Left kidney (tissue), 2 donors: ENCODE results near the gene MYL6B. TPM values are rescaled to one million over a fixed set of nuclear protein-coding genes. Genes with fewer than 3 reads are reported as not detected.
"Not testable (repeated sequence)": the region's sequence is repeated elsewhere in the genome, so short reads cannot be mapped to it uniquely, and the experiment has no call there.

Experiments used
- DNase-seq: peaks from one replicate; pipeline ENCODE4 v3.0.0-alpha.2; 2013
- polyA plus RNA-seq: library from polyadenylated mRNA; unstranded; fragments of 120-200 nt; gene quantifications from one replicate; pipeline ENCODE4 v1.2.1, GENCODE V29; 2013; ENCODE audit not compliant: insufficient read length

MYL6B gene
- polyA plus RNA-seq, 1 donor: 155 TPM

DNA sequence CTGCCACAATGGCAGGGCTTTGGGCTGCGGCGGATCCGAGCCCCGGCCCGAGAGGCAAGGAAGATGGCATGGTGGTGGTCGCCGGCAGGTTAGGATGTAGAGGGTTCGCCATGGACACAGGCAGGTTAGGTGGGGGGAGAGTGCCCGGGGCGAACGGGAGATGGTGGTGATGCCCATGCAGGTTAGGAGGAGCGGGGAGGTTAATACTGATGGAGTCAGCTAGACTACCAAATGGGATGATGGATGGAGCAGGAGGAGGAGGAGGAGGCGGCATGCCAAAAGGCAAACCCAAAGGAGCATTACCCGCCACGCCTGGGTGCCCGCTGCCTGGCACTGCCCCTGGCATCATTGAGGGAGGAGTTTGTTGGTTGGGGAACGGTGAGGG lies 11.9 kb downstream of the MYL6B start:
- no peak for DNase-seq

DNA sequence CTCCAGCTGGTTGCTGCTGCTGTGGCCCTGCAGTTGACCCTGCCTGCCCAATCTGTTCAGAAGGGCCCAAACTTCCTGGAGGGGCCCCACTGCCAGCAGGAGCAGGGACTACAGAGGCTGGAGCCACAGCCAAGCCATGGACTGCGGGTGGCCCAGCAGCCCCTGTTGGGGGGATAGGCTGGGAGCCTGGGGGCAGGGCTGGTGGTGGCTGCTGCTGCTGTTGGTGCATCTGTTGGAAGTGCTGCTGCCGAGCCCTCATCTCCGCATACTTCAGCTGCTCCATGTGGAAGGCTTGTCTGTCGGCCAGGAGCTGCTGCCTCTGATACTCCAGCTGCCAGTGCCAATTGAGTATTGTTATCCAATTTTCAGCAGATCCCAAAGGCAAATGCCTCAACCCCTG lies 13.0 kb downstream of the MYL6B start:
- DNase-seq: no peak

DNA sequence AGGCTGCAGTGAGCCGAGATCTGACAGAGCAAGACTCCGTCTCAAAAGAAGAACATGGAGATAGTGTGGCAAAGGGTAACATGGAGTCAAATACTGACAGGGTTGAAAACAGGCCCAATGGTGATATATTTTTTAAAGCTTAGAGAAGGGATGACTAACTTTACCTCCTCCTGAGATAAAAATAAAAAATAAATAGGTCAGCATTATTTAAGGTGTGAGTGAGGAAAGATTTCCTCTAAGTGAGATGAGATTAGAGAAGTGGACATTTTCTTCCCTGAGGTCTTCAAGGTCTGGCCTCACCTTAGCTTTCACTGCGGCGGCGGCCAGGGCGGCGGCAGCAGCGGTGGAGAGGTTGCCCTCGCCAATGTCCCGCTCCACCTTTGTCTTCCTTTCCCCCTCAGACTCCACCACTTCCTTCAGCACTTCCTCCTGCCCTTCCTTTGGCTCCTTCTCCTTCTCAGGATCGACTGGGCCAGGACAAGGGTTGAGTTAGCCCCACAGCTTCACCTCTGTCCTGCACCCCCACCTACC lies 16.9 kb downstream of the MYL6B start:
- DNase-seq: no peak

DNA sequence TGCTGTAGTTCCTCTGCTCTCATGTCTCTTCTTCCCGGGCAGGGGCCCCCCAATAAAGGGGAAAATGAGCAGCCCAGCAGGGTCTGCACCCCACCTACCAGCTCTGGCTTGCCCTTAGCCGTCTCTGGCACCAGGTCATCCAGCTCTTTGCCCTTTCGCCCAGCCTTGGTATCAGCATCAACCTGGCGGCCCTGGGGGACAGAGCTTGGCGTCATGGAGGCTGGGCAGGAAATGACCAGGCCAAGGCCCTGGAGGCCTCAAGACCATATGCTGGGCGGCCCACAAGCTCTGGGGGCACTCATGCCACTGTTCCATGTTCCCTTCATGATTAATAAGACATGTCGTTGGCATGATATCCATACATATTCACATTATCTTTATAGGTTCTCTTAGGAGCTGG lies 20.5 kb downstream of the MYL6B start:
- DNase-seq: no peak

DNA sequence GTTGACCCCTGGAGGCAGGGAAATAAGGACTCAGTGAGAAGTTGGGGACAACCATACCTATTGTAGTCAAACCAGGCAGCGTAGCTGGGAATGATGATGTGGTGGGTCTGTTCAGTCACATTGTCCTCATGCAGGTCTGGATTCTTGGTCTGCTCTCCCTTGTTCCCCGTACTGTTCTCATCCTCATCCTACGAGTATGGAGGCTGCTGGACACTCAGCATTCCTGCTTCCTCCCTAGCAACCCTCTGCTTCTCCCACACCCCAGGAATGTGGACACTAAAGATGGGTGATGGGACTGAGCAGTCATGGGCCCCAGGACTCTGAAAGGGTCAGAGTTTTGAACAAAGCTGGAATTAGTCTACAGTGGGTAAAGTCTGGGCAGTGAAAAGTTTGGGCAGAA lies 26.0 kb downstream of the MYL6B start:
- no peak for DNase-seq

DNA sequence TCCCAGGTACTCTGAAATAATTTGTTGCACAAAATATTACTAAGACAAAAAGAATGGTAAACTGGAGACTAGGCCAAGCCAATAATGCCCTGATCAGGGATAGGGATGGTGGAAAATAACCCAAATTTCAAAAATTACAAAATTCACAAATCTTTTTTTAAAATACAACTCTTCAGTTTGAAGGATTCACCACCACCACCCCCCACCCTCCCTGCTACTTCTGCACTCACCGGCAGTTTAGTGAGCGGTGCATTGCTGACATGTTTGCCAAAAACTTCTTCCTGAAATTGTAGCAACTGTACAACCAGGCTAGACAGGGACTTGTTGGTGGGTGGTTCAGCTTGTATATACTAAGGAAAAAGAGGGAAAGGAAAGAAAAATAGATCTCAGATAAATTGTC lies 34.6 kb downstream of the MYL6B start:
- no peak for DNase-seq

DNA sequence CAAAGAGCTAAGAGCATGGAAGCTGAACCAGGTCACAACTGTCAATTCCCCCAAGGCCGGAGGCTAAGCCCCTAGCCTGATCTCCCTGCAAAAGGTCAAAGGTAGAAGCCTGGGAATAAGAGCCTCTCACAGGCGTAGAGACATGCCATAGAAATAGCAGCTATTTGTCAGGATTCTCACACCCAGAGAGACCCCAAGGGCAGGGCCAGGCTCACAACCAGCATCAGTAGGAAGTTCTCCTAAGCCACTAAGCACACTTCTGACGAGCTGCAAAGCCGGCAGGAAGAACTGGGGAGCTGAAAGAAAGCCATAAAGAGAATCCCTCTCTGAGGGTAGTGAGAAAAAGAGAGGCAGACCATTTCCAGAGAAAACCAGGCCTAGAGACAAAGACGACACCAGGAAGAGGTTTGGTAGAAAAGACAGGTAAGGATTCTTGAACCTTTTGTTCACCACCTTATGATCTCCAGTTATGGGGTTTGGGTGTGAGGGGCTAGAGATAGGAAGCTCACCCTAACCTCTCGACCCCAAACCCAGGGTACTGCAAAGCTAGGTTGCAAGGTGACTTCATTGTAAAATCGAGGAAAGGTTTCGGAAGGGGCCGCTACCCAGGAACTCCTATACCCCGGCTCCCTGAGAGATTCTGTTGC lies 35.9 kb downstream of the MYL6B start:
- DNase-seq: no peak

DNA sequence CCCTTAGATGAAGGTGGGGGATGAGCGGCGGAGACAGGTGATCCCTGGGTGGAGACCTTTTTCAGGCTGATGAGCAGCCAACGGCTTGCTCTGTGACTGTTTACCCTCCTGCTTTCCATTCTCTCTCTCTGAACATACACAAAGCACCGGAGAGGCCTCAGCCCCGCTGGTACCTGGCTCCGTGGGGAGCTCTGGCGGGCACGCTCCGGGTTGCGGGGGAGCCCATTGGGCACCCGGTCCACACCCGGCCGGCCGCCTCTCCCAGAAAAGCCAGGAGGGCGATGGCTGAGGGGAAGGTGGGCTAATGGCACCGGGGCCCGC lies 36.4 kb downstream of the MYL6B start:
- DNase-seq: peak; percentile 25

DNA sequence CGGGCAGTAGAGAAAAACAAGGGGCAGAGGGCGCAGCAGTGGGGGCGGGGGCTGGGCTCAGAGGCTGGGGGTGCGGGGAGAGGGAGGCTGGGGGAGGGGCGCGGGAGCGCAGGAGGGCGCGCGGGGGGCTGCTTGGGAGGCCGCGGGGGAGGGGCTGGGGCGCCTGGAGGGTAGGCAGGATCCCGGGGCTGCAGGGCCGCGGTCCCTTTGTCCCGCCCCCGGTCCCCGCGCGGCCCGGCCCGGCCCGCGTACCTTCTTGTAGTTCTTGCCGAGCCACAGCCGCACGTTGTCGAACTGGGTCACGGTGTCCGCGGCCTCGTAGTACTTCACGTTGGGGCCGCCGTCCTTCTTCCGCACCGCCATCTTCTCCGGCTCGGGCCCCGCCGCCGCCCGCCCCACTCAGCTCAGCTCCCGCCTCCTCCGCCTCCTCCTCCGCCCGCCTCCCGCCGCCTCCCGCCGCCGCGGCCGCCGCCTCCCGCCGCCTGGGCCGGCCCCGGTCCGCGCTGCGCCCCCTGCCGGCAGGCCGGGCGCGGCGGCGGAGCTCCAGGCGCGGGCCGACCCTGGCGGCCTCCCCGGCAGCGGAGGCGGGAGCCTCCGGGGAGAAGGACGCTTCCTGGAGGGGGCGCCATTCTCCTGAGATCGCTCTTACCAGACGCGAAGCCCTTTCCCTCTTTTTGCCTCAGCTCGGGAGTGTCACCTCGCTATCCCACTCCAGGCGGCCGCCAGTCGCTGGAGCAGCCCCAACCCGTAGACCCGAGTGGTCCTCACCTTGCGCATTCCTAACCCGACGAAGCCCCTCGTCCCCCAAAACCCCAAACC lies 36.9 kb downstream of the MYL6B start, which contains the start of gene SMARCC2:
TSS of gene SMARCC2 (minus strand) at position 385 of the 819 bp plus-strand sequence. CDS start at position 363, 22 bp downstream.
- DNase-seq: peak; percentile 82

DNA sequence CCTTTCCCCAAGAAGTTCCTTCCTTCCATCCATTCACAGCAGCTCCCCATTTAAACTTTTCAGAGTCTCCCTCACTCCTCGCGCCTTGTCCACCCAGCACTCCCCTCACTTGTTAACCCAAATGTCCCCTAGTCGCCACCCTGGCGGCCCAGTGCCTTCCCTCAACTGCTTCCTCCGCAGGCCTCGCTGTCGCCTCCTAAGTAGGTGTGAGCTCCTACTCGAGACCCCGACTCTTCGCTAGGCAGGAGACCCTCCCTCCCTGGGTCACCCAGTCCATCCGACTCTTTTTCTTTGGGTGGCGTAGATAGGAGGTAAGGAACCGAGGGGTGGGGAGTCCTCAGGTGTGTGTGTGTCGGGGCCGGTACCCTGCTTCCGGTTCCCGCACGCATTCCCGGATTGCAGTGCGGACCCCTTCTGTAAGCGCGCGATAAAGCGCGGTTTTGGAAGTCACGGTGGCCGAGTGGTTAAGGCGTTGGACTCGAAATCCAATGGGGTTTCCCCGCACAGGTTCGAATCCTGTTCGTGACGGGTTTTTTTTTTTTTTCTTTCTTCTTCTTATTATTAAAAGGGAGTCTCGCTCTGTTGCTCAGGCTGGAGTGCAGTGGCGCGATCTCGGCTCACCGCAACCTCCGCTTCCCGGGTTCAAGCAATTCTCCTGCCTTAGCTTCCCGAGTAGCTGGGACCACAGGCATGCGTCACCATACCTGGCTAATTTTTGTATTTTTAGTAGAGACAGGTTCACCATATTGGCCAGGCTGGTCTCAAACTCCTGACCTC lies 37.7 kb downstream of the MYL6B start:
- DNase-seq: peak; percentile 93

DNA sequence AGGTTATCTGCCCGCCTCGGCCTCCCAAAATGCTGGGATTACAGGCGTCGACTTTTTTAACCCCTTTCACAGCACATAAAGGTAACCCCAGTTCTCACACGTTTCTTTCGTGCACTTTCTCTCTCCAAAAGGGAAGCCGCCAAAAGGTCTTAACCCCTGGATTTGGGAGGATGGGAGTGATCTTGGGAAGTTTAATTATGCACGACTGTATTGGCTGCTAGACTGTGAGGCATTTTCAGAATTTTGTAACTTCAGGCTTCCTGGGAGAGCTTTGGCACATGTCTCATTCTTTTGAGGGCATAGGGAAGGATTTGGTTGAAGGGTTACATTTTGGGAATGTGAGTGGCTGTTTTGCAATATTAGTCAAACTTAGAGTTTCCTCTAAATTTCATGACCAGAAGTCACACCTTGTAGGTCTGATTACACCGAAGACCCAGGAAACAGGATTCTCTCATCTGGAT lies 38.3 kb downstream of the MYL6B start:
- no peak for DNase-seq

DNA sequence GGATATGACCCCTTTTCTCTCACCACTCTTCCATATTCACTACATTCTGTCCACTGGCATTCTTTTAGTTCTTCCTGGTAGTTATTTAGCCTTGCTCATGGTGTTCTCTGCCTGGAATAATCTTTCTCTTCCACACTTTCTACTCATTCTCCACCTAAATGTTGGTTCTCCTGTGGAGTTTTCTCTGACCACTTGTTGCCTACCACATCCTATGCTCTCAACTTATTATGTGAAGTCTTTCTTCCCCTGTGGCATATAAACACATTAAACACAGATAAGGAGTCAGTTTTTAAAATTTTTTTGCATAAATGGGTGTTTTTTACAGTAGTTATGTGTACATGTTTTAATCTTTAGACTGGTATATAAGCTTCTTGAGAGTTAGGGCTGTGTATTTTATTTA lies 40.2 kb downstream of the MYL6B start:
- DNase-seq: no peak

DNA sequence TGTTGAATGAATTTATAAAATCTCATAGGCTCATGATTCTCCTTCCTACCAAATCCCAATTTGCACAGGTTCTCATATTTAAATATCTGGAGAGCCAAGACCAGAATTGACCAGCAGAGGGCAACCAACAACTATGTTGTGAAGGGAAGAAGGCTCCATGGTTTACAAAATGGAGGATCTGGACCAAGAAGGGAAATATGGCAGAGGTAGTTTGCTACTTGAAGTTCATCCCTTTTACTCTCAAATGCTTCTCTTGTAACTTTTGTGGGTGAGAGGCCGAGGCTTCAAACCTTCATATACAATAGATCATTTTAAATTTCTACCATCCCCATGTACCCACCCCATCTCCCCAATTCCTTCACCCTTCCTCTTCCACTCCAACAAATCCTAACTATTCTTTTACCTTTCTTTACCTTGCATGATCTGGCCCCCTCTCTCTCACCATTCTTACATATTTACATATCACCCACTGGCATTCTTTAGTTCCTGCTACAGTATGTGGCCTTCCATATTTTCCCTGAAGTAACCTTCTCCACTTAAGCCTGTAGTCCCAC lies 40.7 kb downstream of the MYL6B start:
- peak; percentile 88 for DNase-seq

DNA sequence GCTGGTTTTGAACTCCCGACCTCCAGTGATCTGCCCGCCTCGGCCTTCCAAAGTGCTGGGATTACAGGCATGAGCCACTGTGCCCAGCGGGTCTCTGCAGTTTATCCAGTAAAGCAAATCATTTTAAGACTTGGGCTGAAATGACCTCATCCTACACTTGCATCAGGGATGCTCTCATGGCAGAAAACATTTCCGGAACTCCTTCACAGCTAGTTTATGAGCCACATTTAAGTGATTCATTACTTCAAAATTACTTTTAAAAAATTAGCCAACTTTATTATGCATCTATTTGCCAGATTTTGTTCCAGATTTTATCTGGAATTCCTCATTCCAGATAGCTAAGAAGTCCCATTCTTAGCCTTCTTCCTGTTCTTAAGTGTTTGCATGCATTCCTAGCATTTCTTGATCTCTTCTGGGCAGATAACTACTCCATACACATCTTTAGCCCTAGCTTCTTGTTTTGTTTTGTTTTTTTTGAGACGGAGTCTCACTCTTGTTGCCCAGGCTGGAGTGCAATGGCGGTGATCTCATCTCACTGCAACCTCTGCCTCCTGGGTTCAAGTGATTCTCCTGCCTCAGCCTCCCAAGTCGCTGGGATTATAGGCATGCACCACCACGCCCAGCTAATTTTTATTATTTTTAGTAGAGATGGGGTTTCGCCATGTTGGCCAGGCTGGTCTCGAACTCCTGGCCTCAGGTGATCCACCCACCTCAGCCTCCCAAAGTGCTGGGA lies 44.6 kb downstream of the MYL6B start:
- not testable (repeated sequence) for DNase-seq

DNA sequence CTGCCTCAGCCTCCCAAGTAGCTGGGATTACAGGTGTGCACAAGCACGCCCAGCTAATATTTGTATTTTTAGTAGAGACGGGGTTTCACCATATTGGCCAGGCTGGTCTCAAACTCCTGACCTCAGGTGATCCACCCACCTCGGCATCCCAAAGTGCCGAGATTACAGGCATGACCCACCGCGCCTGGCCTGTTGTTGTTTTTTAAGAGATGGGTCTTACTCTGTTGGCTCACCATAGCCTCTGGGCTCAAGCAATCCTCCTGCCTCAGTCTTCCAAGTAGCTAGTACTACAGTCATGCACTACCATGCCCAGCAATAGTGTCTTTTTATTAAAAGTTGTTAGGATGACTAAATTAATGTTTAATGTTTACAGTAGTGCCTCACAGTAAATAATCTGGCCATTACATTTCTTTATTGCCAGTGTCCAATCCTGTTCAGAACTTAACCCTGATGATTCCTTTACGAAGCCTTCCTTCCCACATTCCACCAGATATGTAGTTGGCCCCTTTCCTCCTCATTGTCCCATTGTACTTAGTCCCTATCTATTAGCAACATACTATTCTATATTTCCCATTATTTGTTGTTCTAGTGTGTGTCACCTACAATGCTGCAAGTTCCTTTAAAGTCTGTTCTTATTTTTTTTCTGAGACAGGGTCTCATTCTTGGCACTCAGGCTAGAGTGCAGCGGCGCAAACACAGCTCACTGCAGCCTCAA lies 45.7 kb downstream of the MYL6B start:
- no peak for DNase-seq

DNA sequence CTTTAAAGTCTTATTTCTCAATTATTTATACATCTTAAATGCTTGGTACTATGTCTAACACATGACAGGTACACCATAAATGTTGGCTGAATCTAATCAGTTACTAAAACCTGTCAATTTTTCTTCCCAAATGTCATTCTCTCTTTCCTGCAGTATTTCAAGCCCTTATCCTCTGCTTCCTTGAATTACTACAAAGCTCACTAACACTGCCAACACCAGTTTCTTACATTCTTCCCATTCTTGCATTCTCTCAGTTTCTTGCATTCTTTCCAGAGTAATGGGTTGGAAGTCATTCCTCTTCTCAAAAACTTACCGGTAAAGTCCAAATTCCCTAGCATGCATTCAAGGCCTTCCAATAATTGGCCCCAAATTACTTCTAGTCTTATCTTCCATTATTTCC lies 46.4 kb downstream of the MYL6B start:
- DNase-seq: no peak

DNA sequence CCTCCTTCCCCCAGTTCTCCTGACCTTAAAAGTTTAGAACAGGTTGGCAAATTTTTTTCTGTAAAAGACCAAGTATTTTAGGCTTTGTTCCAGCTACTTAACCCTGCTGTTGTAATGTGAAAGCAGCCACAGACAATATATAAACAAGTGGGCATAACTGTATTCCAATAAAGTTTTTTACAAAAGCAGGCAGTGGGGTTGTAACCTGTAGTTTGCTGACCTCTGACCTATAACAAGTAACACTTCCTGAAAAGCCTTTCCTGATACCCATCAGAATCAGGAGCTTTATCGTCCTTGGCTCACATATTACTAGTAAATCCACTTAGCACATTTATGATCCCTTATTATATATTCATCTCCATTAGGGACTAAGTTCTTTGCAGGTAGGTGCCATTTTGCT lies 50.0 kb downstream of the MYL6B start:
- no peak for DNase-seq

DNA sequence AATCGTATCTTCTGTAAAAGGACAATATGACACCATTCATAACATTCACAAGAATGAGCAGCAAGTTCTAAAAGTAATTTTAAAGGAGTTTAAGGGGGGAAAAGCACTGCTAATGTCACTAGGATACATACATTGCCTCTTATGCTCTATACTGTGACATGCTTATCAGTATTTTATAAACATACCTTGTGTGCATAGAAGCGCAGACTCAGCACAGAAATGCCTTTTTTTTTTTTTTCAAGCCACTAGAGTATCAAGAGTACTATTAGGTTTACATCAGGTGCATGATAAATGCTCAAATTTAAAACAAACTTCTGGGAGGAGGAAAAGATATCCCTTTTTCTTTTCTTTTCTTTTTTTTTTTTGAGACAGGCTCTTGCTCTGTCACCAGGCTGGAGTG lies 50.5 kb downstream of the MYL6B start:
- DNase-seq: no peak

DNA sequence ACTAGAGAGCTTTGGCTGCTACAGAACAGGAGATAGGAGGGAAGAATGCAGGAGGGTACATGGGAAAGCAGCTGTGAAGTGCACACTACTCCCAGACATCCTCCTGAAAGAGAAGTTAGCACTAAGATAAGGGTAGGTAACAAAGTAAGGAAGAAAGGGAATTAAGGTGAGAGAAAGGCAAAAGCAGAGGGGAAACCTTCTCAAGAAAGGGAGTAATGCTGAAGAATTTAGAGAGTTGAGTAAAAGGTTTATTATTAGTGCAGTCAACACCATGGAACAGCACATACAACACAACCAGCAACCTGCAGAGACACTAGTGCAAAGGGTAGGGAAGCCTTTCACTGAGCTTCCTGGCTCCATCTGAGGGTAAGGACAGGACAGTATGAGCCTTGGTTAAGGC lies 51.9 kb downstream of the MYL6B start:
- no peak for DNase-seq

DNA sequence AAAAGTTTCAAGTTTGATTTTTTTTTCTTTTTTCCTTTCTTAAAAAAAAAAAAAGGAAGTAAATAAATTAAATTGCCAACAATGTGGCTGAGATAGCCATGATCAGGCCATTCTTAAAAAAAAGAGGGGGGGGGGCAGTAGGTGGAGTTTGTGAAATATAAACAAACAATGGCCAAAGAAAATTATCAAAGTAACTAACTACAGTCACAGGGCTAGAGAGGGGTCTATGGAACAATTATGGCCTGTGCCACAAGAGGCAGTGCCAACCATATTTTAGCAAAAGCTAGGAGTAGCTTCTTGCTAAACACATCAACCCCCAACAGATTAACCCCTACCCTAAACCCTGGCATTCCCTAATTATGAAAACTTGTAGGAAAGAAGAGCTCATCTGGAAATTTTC lies 53.1 kb downstream of the MYL6B start:
- no peak for DNase-seq
